Stimulated activated CD4-positive, alpha-beta T cell treated with anti-CD3 and anti-CD28 coated beads, Interleukin-4, amount 100 ng/mL, for 48 hours (primary cell): ENCODE results near the gene FANCC.

Experiments used
- DNase-seq, 2 donors: peaks; one replicate each; pipeline ENCODE4 v3.0.0-alpha.2; 2020; ENCODE audit warnings: low read depth in 2 of 2

The FANCC gene, protein sequence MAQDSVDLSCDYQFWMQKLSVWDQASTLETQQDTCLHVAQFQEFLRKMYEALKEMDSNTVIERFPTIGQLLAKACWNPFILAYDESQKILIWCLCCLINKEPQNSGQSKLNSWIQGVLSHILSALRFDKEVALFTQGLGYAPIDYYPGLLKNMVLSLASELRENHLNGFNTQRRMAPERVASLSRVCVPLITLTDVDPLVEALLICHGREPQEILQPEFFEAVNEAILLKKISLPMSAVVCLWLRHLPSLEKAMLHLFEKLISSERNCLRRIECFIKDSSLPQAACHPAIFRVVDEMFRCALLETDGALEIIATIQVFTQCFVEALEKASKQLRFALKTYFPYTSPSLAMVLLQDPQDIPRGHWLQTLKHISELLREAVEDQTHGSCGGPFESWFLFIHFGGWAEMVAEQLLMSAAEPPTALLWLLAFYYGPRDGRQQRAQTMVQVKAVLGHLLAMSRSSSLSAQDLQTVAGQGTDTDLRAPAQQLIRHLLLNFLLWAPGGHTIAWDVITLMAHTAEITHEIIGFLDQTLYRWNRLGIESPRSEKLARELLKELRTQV

DNA sequence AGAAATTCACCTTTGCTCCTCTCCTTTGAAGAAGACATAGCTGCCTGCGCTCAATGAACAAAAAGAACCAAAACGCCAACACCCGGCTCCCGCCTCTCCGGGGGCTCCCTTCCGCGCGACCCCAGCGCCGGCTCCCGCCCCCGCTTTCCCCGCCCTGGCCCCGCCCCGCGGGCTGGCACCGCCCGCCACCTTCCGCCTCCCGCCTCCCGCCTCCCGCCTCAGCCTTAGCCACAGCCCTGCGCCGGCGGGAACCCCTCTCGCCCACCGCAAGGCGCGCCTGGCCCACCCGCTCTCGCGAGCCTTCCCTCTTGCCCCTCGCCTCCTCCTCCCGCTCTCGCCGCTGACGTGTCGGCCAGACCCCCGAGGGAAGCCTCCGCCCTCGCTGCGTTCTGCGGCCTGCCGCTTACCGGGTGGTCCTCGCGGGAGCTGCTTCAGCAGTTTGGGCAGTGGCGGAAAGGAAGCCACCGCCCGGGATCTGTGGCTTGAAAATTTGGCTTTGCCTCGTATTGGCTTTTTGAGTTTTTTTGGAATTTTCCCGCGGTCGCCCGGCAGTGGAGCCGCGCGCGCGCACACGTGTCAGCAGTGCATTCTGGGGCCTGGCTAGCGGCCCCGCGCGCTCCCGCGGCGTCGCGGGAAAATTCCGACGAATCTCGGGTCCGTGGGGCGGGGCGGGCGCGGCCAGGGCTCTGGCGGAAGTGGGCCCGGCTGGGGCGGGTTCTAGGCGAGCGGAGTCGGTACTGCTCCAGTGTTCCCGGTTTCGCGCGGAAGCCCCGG lies at the start of gene FANCC:
FANCC (minus strand) TSS at position 591 of the 774 bp plus-strand sequence. CDS start 68,418 bp downstream, outside the sequence.
- peak; percentile 78 to 88 for DNase-seq

DNA sequence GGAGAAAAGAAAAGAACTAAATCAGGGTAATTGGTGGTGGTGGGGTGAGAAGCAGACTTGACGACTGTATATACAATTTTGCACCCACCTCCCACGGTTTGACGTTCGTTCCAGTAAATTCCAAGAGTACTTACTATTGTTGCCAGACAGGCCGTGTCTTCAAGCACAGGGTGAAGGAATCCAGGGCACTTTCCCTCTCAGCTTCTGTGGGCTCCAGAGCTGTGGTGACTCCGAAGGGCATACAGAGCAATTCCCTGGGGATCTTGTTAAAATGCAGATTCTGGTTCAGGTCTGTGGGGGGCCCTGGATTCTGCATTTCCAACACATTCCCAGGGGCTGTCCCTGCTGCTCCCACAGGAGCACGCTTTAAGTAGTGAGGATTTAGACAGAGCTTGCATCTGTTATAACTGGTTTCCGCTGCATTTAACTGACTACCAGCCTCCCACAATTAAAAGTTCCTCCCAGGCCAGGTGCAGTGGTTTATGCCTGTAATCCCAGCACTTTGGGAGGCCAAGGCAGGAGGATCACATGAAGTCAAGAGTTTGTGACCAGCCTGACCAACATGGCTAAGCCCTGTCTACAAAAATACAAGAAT lies 49.3 kb upstream of the FANCC start:
- DNase-seq = no peak

DNA sequence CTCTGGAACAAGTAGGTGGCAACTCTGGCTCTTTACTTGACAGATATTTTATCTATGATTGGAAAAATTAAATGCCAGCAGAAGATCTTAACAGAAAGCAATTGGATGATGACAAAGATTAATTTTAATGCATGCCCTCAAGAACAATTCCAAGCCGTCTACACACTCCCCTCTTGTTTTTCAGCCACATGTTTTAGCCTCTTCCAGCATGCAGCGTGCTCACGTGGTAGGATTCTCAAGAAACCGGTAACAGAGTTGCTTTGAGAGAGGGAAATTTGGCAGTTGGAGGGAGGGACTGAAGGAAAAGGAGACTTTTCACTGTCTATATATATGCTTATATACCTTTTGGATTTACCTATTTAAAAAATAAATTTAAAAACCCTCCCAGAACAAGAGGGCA lies 48.3 kb upstream of the FANCC start:
- no peak for DNase-seq

DNA sequence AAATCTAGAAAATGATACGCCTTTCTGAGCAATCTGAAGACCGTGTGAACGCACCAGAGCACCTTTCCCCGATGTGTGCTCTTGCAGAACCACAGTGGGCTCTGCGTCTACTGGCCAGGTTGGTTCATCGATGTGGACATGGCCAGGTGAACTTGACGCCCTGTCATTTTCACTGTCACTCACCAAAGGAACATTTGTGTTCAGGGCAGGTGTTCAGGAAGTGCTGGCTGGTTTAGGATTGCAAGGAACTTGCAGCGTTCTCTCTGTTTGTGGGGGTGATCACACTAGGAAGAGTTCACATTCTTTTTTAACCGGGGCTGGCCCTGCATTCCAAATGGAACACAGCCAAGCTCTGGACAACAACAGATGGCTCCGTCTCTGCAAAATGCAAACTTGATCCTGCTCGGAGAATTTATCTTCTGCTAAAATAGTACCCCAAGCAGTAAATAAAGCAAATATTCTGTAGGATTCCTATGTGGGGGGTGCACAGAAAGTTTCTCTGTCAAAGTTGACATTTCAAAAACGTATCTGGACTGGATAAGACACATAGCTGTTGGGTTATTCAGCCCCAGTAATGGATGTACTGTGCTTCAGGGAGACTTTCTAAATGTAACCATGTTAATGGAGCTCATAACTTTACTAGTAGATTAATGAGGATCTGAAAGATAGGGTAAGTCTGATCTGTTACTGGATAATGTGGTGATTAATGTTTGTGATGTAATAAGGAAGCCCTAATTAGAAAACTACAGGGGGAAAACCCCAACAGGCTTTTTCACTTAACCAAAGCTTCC lies 45.7 kb upstream of the FANCC start:
- DNase-seq = no peak

DNA sequence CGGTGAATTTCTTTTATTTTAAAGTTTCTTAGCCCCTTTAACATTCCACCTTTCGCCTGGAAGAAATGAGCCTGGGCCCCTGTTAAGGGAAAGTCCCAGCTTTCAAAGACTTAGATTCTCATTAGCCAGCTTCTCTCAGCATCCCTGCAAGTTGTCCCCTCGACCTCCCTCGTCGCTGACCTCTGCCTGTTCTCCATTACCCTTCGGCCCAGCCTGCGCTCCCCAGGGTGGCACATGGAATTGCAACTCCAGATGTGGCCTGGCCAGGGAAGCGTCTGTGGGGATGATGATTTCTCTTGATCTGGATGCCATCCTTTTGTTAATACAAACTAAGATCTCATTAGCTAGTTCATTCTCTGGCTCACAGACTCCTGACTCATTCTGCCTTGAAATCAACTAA lies 43.4 kb upstream of the FANCC start:
- no peak for DNase-seq

DNA sequence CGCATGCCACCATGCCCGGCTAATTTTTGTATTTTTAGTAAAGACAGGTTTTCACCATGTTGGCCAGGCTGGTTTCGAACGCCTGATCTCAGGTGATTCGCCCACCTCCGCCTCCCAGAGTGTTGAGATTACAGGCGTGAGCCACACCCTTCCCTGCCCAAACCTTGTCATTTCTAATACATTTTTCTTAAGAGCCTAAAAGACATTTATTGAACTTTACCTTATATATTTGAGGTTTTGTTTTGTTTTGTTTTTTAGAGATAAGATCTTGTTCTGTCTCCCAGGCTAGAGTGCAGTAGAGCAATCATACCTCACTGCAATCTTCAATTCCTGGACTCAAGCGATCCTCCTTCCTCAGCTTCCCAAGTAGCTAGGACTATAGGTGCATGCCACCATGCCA lies 39.8 kb upstream of the FANCC start:
- no peak for DNase-seq

DNA sequence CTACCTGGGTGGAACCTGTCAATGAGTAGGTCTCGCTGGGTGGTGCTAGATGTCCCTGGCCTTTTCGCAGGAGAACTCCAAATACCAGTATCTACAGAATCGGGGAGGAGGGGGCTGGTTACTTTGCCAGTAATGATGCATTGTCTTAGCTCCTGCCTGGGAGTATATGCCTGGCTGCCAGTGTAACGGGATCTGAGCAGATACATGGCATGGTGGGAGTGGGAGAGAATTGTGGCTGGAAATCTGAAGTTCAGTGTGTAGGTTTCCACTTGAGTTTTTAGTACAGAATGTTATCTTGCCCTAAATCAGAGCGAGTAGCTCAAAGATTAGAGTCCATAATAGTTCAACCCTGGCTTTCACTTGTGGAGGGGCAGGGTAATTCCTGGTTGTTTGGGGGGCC lies 38.0 kb upstream of the FANCC start:
- DNase-seq = no peak

DNA sequence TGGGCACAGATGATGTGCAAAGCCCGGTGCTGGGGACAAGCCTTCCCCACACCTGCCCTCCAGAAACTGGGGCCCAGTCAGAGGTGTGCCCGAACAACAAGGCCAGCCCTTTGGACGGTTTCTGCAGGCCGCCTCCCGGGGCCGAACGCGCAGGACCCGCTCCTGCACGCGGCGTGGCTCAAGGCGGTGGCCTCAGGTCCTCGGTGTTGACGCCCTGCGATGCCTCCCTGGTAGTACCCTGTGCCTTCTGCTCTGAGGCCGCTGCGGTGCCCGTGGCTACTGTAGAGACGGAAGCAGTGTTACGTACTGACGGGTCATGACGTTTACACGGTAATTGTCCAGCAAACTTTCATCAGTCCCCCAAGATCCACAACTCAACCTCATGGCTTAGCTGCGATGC lies 33.5 kb upstream of the FANCC start:
- no peak for DNase-seq

DNA sequence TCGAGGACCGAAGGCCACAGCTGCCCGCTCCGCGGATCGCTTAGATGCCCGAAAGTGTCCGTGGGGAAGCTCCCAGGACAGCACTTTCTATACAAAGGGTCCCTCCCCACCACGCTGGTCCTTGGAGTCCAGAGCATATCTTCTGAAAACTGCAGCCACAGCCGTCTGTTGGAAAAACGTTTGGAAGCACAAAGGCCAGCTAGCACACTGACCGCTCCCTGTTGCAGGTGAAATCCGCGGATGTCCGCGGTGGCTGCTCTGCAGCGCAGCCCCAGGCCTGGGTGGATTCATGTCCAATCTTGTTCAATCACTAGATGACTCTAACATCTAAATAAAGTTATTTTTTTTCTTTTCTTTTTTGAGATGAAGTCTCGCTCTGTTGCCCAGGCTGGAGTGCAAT lies 32.8 kb upstream of the FANCC start:
- no peak for DNase-seq

DNA sequence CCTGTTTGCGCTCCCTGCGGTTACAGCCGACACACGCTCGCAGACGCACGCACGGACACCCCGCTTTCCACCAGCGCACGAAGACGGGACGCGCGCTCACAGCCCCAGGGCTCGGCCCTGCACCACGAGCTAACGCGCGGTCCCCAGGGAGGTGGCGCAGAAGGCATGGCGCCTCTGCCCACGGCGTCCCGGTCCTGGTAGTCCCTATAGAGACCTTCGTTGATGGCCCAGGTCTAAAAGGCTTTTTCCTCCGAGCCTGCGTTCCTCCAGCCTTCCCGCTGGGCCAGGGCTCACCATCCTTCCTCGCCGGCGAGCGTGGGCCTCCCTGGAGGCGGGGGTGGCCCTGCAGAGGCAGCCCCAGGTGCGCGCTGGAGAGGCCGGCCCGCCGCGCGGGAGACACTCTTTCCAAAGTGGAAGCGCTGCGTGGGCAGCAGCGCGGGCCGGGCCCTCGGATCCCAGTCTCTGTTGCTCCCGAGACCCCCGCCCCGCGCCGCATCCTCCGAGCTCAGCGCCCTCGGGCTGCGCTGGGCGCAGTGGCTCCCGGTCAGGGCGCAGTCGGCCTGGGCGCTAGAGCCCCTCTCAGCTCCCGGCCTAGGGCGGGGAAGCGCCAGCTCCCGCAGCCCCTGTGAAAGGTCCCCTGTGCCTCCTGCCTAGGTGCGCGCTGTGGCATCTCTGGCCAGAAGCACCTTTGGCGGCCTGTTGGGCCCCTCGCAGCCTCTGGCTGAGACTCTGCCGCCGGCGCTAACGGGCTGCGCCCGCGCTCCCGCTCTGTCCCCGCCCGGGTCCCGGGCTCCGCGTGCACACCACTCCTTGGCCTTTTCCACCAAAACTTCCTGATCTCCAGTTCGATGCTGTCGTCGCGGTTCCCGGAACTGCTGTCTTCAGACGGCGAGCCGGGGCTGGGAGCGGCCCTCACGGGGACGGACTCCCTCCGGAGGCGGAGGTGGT lies 31.9 kb upstream of the FANCC start:
- no peak for DNase-seq

DNA sequence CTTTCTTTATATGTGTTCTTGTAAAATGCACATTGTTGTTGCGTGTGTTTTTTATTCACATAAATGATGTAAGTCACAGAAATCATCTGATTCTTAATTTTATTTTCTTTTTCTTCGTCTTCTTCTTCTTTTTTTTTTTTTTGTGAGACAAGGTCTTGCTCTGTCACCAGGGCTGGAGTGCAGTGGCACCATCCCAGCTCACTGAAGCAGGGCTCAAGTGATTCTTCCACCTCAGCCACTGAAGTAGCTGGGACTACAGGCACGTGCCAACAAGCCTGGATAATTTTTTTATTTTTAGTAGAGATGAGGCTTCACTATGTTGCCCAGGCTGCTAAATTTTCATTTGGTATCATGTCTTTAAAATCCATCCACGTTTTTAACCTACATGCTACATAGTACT lies 28.5 kb upstream of the FANCC start:
- no peak for DNase-seq

DNA sequence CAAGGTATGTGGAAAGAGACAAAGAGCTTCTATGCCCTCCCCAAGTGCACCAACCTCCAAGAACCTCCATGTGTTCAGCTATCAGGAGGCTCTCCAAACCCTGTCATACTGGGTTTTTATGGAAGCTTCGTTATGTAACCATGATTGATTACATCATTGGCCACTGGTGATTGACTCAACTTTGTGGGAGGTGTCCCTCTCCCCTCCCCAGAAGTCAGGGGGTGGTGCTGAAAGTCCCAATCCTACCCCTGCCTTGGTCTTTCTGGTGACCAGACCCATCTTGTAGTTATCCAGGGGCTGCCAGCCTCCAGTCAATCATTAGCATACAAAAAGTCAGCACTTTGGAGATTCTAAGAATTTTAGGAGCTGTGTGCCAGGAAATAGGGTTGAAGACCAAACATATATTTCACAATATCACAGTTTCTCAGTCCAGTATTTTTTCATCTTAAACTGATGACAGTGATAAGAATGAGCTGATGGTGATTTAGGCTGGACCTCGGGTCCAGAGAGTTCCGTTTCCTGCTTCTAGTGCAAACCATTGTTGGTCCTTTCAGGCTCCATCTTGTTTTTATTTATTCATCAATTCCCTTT lies 27.3 kb upstream of the FANCC start:
- no peak for DNase-seq

DNA sequence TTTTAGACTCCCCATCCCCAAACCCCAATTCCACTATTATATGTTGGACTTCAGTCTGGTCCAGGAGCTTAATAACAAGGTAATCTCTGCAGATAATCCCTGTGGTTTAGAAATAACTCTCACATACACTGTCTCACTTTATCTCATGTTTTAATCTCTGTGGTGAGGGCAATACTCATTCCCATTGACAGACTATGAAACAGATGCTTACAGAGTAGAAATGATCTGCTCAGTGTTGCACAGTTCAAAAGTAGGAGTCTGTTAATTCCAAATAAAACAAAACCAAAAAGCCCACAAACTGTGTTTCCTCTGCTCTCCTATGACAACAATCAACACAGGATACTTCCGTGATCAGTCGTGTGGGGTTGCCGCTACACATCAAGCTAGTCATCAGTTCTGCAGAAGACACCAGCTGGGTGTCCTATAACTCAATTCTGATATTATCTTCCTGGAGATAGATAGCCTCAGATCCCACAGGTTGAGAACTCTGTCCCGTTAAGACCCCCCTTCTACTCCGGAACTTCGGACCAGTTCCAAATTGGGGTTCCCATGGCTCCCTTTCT lies 26.3 kb upstream of the FANCC start:
- DNase-seq = no peak

DNA sequence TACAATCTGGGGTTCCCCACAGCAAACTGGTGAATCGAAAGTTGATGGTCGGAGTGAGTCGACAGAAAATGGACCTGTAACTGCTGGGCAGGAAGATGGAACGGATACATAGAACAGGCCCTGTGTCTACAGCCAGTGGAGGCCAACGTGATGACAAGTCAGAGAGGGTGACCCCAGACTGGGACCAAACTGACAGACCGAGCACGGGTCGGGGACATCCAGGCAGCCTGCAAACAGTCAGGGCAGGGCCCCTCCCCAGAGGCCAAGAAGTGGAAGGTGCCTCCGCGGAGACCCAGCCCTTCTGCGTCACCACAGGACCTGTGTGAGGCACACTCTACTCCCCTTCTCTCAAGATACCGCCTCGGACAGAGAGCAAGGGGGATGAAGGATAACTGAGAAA lies 25.1 kb upstream of the FANCC start:
- DNase-seq = no peak

DNA sequence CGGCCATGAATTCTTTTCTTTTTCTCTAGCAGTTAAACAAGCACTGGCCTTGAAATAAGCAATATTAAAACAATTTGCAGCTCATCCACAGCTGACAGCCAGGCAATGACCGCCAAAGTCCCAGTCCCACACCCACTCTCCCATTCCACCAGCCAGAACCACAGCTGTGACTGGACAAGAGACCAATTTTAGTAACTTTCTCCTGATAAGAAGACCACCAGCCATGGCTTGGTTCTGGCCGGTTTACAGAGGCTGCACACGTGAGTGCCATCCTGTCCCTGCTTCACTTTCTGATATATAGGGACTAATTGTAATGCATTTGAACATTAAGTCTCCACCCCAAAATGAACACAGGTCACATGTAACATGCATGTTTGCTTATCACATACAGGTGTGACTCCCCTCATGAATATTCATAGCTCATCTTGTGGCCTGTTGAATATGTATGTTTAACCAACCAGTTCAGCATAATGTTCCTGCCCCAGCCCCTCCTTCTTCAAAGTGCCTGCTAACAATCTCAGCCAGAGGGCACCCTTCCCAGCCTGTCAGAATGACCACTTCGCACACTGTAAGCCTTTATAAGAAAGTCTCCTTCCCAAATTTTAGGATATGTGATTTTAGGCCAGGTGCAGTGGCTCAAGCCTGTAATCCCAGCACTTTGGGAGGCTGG lies 23.9 kb upstream of the FANCC start:
- DNase-seq = no peak

DNA sequence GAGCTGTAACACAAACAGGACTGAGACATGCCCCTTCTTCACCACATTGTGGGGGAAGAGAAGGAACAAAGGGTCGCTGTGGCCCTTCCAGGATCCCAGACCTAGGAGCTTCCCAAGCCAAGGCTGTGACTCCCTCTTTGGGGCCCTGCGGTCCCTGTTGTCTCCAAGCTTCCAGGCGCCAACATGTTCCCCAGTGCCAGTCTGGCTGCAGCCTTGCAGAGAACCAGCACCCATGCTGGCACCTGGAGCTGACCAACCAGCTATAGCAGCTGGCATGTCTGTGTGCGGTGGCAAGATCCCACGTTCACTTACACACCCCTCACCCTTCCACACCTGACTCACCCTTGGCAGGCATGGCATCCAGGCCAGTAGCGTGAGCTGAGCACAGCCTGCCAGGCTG lies 20.7 kb upstream of the FANCC start:
- no peak for DNase-seq

DNA sequence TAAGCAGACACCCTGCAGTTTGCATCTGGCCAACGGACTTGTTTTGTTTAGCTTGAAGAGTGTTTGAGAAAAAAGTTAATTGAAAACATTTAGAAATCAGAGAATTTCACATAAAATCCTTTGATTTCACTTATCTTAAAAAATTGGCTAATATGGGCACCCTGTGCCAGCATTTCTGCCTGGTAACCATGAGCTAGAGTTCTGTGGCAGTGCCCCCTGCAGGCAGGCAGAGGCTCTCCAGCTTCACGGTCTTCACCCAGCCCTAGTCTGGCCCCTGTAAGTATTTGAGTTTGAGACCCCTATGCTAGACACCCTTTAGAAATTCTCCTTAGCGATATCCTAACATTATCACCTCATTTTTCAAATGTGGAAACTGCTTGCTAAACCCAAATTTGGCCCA lies 18.8 kb upstream of the FANCC start:
- DNase-seq = no peak

DNA sequence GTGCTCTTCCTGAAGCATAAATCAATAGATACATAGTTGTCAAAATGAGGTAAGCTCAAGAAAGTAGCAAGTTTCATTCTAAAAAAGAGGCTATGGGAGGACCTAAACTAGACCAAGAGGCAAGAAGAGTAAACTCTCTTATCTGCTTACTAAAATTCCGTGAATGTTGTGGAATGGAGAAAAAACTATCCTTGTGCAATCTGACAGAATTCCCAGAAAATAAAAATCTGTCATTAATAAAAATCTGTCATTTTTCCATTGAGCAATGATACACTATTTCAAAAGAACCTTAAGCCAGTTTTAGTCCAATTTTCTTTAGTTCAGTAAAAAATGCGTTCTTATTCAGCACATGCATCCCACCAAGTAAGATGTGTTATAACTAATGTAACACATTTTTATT lies 15.9 kb upstream of the FANCC start:
- DNase-seq = no peak

DNA sequence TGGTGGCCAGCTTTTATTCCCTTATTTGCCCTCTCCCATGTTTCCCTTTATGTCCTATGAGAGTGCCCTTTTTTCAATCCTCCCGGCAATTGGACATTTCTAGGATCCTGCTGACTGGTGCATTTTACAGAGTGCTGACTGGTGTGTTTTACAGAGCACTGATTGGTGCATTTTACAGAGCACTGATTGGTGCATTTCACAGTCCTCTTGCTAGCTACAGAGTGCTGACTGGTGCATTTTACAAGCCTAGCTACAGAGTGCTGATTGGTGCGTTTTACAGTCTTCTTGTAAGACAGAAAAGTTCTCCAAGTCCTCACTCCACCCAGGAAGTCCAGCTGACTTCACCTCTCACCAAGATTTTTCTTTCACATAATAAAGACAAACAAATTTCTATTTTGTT lies 15.4 kb upstream of the FANCC start:
- DNase-seq = no peak
